OCI-LY7 (cell line): ENCODE data around the gene GALNT5.

ENCODE experiments used
- EZH2phosphoT487 ChIP-seq: fragments of 200-600 bp; sonication (generic); IDR thresholded peaks from 2 replicates; pipeline ENCODE4 v1.6.1; 2018; ENCODE audit warnings: low read depth, borderline replicate concordance, mild to moderate bottlenecking, mixed run types, antibody characterized with exemption, low read length, moderate library complexity, mixed read lengths
- TF ChIP-seq, protein P1 (sequence below): fragments of 200-600 bp; sonication (generic); conservative IDR thresholded peaks from 2 replicates; pipeline ENCODE4 v1.5.1; 2014; ENCODE audit warnings: mild to moderate bottlenecking, antibody characterized with exemption, low read length, moderate library complexity, mixed read lengths

DNA sequence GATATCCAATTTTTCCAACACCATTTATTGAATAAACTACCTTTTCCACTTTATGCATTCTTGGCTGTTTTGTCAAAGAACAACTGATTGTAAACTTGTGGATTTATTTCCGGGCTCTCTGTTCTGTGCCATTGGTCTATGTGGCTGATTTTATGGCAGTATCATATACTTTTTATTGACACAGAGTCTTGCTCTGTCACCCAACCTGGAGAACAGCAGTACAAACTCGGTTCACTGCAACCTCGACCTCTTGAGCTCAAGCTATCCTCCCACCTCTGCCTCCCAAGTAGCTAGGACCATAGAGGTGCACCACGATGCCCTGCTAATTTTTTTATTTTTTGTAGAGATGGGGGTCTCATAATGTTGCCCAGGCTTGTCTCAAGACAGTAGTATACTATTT, 6.7 kb upstream of the GALNT5 start:
- TF ChIP-seq, protein P1, sequence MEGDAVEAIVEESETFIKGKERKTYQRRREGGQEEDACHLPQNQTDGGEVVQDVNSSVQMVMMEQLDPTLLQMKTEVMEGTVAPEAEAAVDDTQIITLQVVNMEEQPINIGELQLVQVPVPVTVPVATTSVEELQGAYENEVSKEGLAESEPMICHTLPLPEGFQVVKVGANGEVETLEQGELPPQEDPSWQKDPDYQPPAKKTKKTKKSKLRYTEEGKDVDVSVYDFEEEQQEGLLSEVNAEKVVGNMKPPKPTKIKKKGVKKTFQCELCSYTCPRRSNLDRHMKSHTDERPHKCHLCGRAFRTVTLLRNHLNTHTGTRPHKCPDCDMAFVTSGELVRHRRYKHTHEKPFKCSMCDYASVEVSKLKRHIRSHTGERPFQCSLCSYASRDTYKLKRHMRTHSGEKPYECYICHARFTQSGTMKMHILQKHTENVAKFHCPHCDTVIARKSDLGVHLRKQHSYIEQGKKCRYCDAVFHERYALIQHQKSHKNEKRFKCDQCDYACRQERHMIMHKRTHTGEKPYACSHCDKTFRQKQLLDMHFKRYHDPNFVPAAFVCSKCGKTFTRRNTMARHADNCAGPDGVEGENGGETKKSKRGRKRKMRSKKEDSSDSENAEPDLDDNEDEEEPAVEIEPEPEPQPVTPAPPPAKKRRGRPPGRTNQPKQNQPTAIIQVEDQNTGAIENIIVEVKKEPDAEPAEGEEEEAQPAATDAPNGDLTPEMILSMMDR: no peak
- no peak for TF ChIP-seq EZH2phosphoT487
